ENCODE results near the gene POLR2J. TPM values are rescaled to one million over a fixed set of nuclear protein-coding genes. Genes with fewer than 3 reads are reported as not detected.
"Not testable (repeated sequence)": the region's sequence is repeated elsewhere in the genome, so short reads cannot be mapped to it uniquely, and the experiment has no call there.

POLR2J gene
- polyA plus RNA-seq, 1 donor from 2014 or later: 111 TPM

GRCh38 chr7:102459221-102459844, 19.4 kb downstream of the POLR2J start:
- no peaks in the 10 kb centered on the region for H3K27me3 Mint-ChIP-seq
- no peaks in the 10 kb centered on the region for H3K36me3 Mint-ChIP-seq
- H3K27ac Mint-ChIP-seq: no peak overlapping the region
- H3K4me3 Mint-ChIP-seq: no peak overlapping the region
- H3K9me3 Mint-ChIP-seq: no peaks in the 10 kb centered on the region
- peaks cover 5 to 13% (median 7%) of the 10 kb centered on the region in 3 donors for H3K4me1 Mint-ChIP-seq

GRCh38 chr7:102457352-102457924, 21.3 kb downstream of the POLR2J start:
- H3K36me3 Mint-ChIP-seq: no peaks in the 10 kb centered on the region
- H3K27me3 Mint-ChIP-seq: no peaks in the 10 kb centered on the region
- no peaks in the 10 kb centered on the region for H3K9me3 Mint-ChIP-seq
- H3K4me1 Mint-ChIP-seq: peaks cover under 1 to 1% (median under 1%) of the 10 kb centered on the region in 3 donors
- H3K27ac Mint-ChIP-seq: no peak overlapping the region
- no peak overlapping the region for H3K4me3 Mint-ChIP-seq

- Mint-ChIP-seq H3K4me3 (no peak overlapping the region), H3K9me3 (no peaks in the 10 kb centered on the region), H3K27me3 (no peaks in the 10 kb centered on the region), H3K36me3 (no peaks in the 10 kb centered on the region), H3K4me1 (peaks cover 0 to 1% (median 0%) of the 10 kb centered on the region in 3 donors), H3K27ac (no peak overlapping the region)
Measured at GRCh38 chr7:102456327-102456726, 22.4 kb downstream of the POLR2J start.

- peaks cover 0 to under 1% (median 0%) of the 10 kb centered on the region in 3 donors for H3K4me1 Mint-ChIP-seq
- H3K9me3 Mint-ChIP-seq: no peaks in the 10 kb centered on the region
- H3K36me3 Mint-ChIP-seq: no peaks in the 10 kb centered on the region
- no peak overlapping the region for H3K4me3 Mint-ChIP-seq
- no peaks in the 10 kb centered on the region for H3K27me3 Mint-ChIP-seq
- H3K27ac Mint-ChIP-seq: no peak overlapping the region
Measured at GRCh38 chr7:102455596-102455995, 23.1 kb downstream of the POLR2J start.

- H3K9me3 Mint-ChIP-seq, H3K4me1 Mint-ChIP-seq, H3K36me3 Mint-ChIP-seq, H3K27me3 Mint-ChIP-seq, H3K4me3 Mint-ChIP-seq: not testable (repeated sequence)
- peak overlapping the region in 1 of 3 donors; percentile 65 for H3K27ac Mint-ChIP-seq
Measured at GRCh38 chr7:102454932-102455331, 23.8 kb downstream of the POLR2J start.

- H3K4me1 Mint-ChIP-seq: peaks cover 4 to 6% (median 4%) of the 10 kb centered on the region in 3 donors
- no peaks in the 10 kb centered on the region for H3K9me3 Mint-ChIP-seq
- H3K4me3 Mint-ChIP-seq: no peak overlapping the region
- no peaks in the 10 kb centered on the region for H3K36me3 Mint-ChIP-seq
- H3K27me3 Mint-ChIP-seq: no peaks in the 10 kb centered on the region
- no peak overlapping the region for H3K27ac Mint-ChIP-seq
Measured at GRCh38 chr7:102454468-102454867, 24.3 kb downstream of the POLR2J start.

- no peaks in the 10 kb centered on the region for H3K36me3 Mint-ChIP-seq
- H3K9me3 Mint-ChIP-seq: no peaks in the 10 kb centered on the region
- H3K27me3 Mint-ChIP-seq: no peaks in the 10 kb centered on the region
- H3K27ac Mint-ChIP-seq: peak overlapping the region in 1 of 3 donors; percentile 39
- peaks cover 4 to 6% (median 4%) of the 10 kb centered on the region in 3 donors for H3K4me1 Mint-ChIP-seq
- no peak overlapping the region for H3K4me3 Mint-ChIP-seq
Measured at GRCh38 chr7:102453319-102453718, 25.4 kb downstream of the POLR2J start.

- Mint-ChIP-seq H3K4me1 (peaks cover 4 to 6% (median 4%) of the 10 kb centered on the region in 3 donors), H3K36me3 (no peaks in the 10 kb centered on the region), H3K27ac (peak overlapping the region in 2 of 3 donors; percentile 39 to 73), H3K4me3 (no peak overlapping the region), H3K9me3 (no peaks in the 10 kb centered on the region), H3K27me3 (no peaks in the 10 kb centered on the region)
Measured at GRCh38 chr7:102452451-102452850, 26.3 kb downstream of the POLR2J start.

GRCh38 chr7:102451371-102452054, 27.2 kb downstream of the POLR2J start:
- Mint-ChIP-seq H3K9me3 (no peaks in the 10 kb centered on the region), H3K4me3 (no peak overlapping the region), H3K27me3 (no peaks in the 10 kb centered on the region), H3K27ac (peak overlapping the region in 2 of 3 donors; percentile 47 to 86), H3K4me1 (peaks cover 4 to 6% (median 4%) of the 10 kb centered on the region in 3 donors), H3K36me3 (no peaks in the 10 kb centered on the region)

GRCh38 chr7:102450242-102450641, 28.5 kb downstream of the POLR2J start:
- Mint-ChIP-seq H3K4me1 (peaks cover 6 to 13% (median 12%) of the 10 kb centered on the region in 3 donors), H3K27ac (peak overlapping the region in 2 of 3 donors; percentile 77 to 92), H3K9me3 (no peaks in the 10 kb centered on the region), H3K36me3 (peaks cover 2% of the 10 kb centered on the region), H3K4me3 (peak overlapping the region in 1 of 4 donors; percentile 60), H3K27me3 (no peaks in the 10 kb centered on the region)

- H3K27ac Mint-ChIP-seq: peak overlapping the region in 2 of 3 donors; percentile 74 to 83
- H3K4me1 Mint-ChIP-seq: peaks cover 12 to 18% (median 17%) of the 10 kb centered on the region in 3 donors
- H3K27me3 Mint-ChIP-seq: peaks cover 2% of the 10 kb centered on the region
- H3K4me3 Mint-ChIP-seq: no peak overlapping the region
- H3K36me3 Mint-ChIP-seq: peaks cover 2% of the 10 kb centered on the region
- H3K9me3 Mint-ChIP-seq: no peaks in the 10 kb centered on the region
Measured at GRCh38 chr7:102449136-102449535, 29.6 kb downstream of the POLR2J start.

GRCh38 chr7:102447311-102447710, 31.4 kb downstream of the POLR2J start:
- Mint-ChIP-seq H3K27ac (peak overlapping the region in 2 of 3 donors; percentile 39 to 63), H3K4me1 (peaks cover 12 to 23% (median 23%) of the 10 kb centered on the region in 3 donors), H3K36me3 (peaks cover 2% of the 10 kb centered on the region), H3K9me3 (no peaks in the 10 kb centered on the region), H3K4me3 (no peak overlapping the region), H3K27me3 (peaks cover 2% of the 10 kb centered on the region)

- Mint-ChIP-seq H3K27ac (peak overlapping the region; percentile 39 to 90 (median 63)), H3K4me1 (peaks cover 15 to 30% (median 29%) of the 10 kb centered on the region in 3 donors), H3K27me3 (peaks cover 2% of the 10 kb centered on the region), H3K36me3 (peaks cover 3% of the 10 kb centered on the region), H3K4me3 (peak overlapping the region in 2 of 4 donors; percentile 8 to 87), H3K9me3 (no peaks in the 10 kb centered on the region)
Measured at GRCh38 chr7:102446387-102447156, 32.1 kb downstream of the POLR2J start.

- Mint-ChIP-seq H3K9me3 (no peaks in the 10 kb centered on the region), H3K27me3 (peaks cover 2% of the 10 kb centered on the region), H3K4me1 (peaks cover 17 to 31% (median 30%) of the 10 kb centered on the region in 3 donors), H3K4me3 (peak overlapping the region in 1 of 4 donors; percentile 87), H3K27ac (peak overlapping the region; percentile 90 to 99 (median 95)), H3K36me3 (peaks cover 3% of the 10 kb centered on the region)
Measured at GRCh38 chr7:102445674-102446071, 33.0 kb downstream of the POLR2J start.

All from IgD-negative memory B cell (primary cell).